NCI-H446 treated with DMSO at 0.1 percent for 48 hours (cell line): Measurements from ENCODE around the gene PDE6A.

ENCODE experiments used
- DNase-seq: peaks from one replicate; lab custom pipeline; 2025; lab: John Stamatoyannopoulos, UW

PDE6A gene

GRCh38 chr5:149930749-149931574 lies 13.6 kb downstream of the PDE6A start:
- DNase-seq = no peak

GRCh38 chr5:149930043-149930748 lies 14.4 kb downstream of the PDE6A start:
- DNase-seq = peak; percentile 38

DNA sequence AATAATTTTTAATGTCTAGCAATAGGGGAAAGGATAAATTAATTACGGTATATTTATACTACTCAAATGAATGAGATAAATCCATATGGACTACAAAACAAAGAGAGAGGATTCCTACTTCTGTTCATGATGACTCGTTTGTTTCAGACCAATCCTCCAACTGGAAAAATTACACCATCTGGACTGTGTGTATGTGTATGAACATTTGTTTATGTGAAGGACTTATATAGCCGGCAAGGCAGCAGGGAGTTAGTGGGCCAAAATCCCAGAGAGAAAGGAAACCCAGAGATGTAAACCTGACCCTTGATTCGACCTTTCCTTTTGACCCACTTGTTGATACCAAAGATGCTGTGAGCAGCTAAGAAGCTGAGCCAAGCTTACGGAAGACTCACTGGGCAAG lies 20.1 kb downstream of the PDE6A start:
- DNase-seq = no peak

- DNase-seq = no peak
Measured at GRCh38 chr5:149922950-149923349, 21.6 kb downstream of the PDE6A start.

DNA sequence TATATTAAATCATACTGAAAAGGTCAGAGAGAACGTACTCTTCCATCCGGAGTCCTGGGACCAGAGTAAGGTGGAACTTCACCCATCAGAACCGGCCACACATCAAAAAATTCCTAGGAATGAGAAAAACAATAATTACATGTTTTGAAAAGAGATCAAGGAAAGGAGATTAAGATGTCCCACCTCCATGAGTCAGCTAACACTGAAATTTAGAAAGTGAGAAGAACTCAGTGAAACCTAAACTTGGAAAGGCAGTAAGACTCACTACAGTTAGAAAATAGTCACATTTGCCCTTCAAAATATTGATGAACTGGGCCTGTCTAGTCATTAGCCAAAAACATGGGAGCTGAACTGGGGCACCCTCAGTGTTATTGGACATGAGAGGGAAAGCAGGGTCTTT lies 23.0 kb downstream of the PDE6A start:
- no peak for DNase-seq

GRCh38 chr5:149917073-149917676 lies 27.4 kb downstream of the PDE6A start:
- DNase-seq = no peak

GRCh38 chr5:149916334-149917072 lies 28.1 kb downstream of the PDE6A start:
- DNase-seq = no peak

DNA sequence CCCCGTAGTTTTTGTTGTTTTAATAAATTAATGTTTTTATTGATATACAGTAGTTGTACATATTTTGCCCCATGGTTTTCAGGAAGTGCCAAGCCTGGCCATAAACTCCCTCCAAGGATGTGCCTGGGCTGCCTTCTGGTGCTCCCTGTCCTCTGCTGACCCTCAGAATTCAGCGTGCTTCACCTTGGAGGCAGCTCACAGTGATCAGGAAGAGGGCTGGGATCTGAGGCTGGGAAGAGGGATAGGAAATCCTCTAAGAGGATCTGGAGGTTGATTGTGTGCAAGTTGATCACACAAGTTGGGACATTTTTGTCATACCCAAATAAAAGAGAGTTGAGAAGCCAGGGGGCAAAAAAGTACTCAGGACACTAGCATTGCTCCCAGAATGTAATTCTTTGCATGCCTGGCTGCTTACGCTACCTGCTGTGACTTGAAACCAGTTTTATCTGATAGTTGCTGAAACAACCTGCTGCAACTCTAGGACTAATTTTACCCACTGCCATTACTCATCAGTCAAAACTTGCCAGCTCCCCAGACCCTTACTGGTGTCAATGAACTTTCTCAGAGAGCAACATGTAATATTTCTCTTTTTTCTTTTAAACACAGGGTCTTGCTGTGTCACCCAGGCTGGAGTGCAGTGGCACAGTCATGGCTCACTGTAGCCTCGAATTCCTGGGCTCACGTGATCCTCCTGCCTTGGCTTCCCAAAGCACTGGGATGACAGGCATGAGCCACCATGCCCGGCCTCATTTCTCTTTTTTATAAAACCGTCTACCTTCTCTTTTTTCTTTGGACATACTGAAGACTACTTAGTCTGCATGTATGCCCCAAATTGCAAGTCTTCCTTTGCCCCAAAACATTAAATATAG lies 29.0 kb downstream of the PDE6A start:
- DNase-seq = no peak

GRCh38 chr5:149913436-149914419 lies 30.9 kb downstream of the PDE6A start:
- no peak for DNase-seq

GRCh38 chr5:149912226-149912871 lies 32.2 kb downstream of the PDE6A start:
- DNase-seq = no peak

DNA sequence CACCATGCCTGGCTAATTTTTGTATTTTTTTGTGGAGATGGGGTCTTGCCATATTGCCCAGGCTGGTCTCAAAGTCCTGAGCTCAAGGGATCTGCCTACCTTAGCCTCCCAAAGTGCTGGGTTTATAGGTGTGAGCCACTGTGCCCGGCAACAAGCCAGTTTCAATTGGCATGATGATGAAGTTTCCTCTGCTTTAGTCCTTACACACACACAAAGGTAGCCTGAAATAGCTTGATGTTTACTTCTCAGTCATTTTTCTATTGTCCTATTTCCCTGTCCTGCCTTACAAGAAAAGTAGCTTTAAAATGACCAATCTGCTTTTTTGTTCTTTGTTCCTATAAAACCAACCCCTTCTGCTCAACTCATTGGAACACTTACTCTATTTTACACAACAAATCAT lies 33.6 kb downstream of the PDE6A start:
- no peak for DNase-seq

DNA sequence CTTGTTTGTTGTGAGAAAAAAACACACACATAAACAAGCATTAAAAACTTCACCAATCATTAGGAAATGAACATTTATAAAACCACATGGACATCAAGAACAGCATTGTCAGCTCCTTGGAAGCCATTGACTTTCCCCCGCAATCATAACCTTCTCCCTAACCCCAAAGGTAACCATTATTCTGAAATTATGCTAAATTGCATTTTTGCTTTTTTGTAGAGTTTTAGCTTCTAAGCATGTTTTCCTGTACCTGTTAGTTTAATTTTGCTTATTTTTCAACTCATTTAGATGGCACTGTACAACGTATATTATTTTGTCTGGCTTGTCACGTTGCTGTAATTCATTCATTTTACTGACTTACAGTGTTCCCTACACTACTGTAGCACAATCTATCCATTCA lies 36.8 kb downstream of the PDE6A start:
- no peak for DNase-seq

DNA sequence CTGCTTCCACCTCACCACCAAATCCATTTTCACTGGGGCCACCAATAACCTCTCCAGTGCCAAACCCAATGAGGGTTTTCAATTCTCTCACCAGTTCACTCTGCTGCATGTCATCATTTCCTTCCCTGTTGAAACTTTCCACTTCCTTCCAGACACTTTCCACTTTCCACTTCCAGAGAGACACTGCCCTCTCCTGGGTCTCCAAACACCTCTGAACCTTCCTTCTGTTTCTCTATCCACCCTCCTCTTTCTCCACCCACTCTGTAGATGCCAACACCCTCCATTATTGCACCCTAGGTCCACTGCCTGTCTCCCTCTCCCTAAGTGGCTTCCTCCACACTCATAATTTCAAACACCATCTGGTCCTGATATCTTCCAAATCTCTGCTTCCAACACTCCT lies 39.6 kb downstream of the PDE6A start:
- no peak for DNase-seq

DNA sequence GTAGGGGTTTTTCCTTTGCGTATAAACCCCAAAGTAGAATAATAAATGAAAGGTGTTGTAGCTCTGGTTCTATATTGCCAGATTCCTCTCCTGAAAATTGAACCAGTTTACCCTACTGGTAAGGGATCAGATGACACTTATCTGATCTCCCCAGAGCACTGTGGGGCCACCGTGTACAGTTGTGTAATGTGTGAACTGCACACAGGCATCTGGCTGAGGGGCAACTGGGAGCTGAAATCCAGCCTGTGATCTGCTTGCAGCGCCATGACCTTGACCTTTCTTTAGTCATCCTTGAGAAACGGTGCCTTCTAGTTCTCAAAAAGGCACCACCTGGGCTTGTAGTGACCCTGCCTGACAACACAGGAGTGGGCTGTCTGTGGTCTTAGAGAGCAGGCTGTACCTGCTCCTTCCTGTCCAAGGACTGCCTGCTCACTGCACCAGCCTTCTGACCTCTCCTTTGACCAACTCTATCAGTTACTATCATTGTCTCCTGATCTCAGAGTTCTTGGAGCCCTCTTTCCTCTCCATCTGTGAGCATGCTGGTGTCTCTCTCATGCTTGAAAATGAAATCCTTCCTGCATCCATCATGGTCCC lies 40.2 kb downstream of the PDE6A start:
- no peak for DNase-seq

- DNase-seq = no peak
Measured at GRCh38 chr5:149903404-149903803, 41.2 kb downstream of the PDE6A start.

- DNase-seq = no peak
Measured at GRCh38 chr5:149902177-149902576, 42.4 kb downstream of the PDE6A start.

DNA sequence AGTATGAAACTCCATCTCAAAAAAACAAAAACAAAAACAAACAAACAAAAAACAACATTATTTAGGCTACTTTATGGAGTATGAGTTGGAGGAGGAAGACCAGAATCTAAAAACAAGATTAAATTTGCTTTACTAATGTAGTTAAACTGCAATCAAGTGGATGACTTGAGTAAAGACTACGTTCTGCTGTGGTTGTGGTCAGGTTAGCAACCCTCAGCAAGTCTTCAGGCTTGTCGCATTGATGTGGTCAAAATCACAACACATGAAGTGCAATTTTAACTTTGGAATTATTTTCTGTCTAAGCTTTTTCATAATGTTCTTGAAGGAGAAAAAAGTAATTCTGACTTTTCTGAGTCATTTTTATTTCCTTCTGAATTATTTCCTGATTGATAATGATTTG lies 43.1 kb downstream of the PDE6A start:
- no peak for DNase-seq

DNA sequence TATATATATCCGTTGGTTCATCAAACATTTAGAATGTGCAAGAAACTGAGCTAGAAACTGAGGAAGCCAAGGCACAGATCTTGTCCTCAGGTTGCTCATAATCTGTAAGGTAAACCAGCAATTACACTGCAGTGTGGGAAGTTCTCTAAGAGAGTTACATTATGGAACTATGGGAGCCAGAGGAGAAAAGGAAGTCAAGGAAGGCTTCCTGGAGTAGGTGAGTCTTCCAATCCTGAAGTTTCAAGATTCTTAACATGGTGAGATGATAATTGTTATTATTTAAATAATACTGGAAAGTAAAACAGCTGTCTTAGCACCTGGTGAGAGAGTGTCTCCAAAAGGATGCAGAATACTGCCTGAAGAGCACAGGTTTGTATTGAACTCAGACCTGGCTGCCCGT lies 44.2 kb downstream of the PDE6A start:
- no peak for DNase-seq

- no peak for DNase-seq
Measured at GRCh38 chr5:149898811-149899210, 45.8 kb downstream of the PDE6A start.
